ENCODE data around the gene BCOR.

Gene BCOR

DNA sequence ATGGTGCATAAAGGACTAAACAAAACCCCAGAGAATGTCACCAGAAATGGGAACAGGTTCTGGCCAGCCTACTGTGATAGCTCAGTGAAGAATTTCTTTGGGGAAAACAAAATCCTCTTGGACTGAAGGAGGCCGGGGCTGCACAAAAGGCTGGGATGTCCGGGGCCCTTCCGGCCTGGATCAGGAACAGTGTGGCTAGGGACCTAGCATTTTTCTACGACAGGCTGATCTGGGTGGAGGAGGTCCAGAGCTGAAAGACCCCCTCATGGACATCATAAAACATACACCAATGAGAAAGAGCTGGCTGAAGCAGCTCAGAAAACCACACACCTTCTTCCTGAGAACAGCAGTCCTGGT is 94.7 kb downstream of the BCOR start:
- no peak for ATAC-seq

More for the DNA sequence above, 94.7 kb downstream of the BCOR start:
- TF ChIP-seq ZC3H10 (CRISPR knock-in tag; IDR thresholded peaks at IDR 0.05): no peak
- TF ChIP-seq SNAI2 (CRISPR knock-in tag; IDR thresholded peaks at IDR 0.05): no peak
- TF ChIP-seq BACH2 (CRISPR knock-in tag; IDR thresholded peaks at IDR 0.05; ENCODE audit: borderline replicate concordance): no peak
- TF ChIP-seq ESRRG (CRISPR knock-in tag; IDR thresholded peaks at IDR 0.05): no peak
- TF ChIP-seq ZFP3 (CRISPR knock-in tag; IDR thresholded peaks at IDR 0.05): no peak
- TF ChIP-seq ZNF8 (CRISPR knock-in tag; IDR thresholded peaks at IDR 0.05): no peak
- TF ChIP-seq, protein P1, sequence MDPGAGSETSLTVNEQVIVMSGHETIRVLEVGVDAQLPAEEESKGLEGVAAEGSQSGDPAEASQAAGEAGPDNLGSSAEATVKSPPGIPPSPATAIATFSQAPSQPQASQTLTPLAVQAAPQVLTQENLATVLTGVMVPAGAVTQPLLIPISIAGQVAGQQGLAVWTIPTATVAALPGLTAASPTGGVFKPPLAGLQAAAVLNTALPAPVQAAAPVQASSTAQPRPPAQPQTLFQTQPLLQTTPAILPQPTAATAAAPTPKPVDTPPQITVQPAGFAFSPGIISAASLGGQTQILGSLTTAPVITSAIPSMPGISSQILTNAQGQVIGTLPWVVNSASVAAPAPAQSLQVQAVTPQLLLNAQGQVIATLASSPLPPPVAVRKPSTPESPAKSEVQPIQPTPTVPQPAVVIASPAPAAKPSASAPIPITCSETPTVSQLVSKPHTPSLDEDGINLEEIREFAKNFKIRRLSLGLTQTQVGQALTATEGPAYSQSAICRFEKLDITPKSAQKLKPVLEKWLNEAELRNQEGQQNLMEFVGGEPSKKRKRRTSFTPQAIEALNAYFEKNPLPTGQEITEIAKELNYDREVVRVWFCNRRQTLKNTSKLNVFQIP (CRISPR knock-in tag; IDR thresholded peaks at IDR 0.05; ENCODE audit: borderline replicate concordance, low read depth): no peak
- no peak for TF ChIP-seq GLIS3 (CRISPR knock-in tag; IDR thresholded peaks at IDR 0.05)
- no peak for TF ChIP-seq TCF4 (CRISPR knock-in tag; IDR thresholded peaks at IDR 0.05; ENCODE audit: borderline replicate concordance)
- TF ChIP-seq, protein P2, sequence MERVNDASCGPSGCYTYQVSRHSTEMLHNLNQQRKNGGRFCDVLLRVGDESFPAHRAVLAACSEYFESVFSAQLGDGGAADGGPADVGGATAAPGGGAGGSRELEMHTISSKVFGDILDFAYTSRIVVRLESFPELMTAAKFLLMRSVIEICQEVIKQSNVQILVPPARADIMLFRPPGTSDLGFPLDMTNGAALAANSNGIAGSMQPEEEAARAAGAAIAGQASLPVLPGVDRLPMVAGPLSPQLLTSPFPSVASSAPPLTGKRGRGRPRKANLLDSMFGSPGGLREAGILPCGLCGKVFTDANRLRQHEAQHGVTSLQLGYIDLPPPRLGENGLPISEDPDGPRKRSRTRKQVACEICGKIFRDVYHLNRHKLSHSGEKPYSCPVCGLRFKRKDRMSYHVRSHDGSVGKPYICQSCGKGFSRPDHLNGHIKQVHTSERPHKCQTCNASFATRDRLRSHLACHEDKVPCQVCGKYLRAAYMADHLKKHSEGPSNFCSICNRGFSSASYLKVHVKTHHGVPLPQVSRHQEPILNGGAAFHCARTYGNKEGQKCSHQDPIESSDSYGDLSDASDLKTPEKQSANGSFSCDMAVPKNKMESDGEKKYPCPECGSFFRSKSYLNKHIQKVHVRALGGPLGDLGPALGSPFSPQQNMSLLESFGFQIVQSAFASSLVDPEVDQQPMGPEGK (CRISPR knock-in tag; IDR thresholded peaks at IDR 0.05; ENCODE audit: borderline replicate concordance): no peak
- TF ChIP-seq ISL1 (CRISPR knock-in tag; IDR thresholded peaks at IDR 0.05): no peak
- no peak for TF ChIP-seq CSDC2 (CRISPR knock-in tag; IDR thresholded peaks at IDR 0.05)

All from SK-N-SH treated with all-trans-retinoic acid at 6 μM for 48 hours (cell line).